Mucosa of descending colon (tissue), 3 donors: ENCODE measurements around the gene PSMB3. TPM values are rescaled to one million over a fixed set of nuclear protein-coding genes. Genes with fewer than 3 reads are reported as not detected.

ENCODE experiments used
- ATAC-seq: fragments of 200-7000 bp; cut with Tn5 transposase; one replicate; pipeline ENCODE4 v1.9.1; 2020; ENCODE audit warnings: mild to moderate bottlenecking, moderate library complexity
- DNase-seq, 3 donors: peaks; one replicate each; pipeline ENCODE4 v3.0.0-alpha.2; 2020
- H3K36me3 ChIP-seq: fragments of 200-600 bp; one replicate; pipeline ENCODE4 v1.8.0; 2021; ENCODE audit warnings: low read depth, mild to moderate bottlenecking
- H3K4me1 ChIP-seq: fragments of 200-600 bp; one replicate; pipeline ENCODE4 v1.8.0; 2021; ENCODE audit warnings: low read depth, mild to moderate bottlenecking
- H3K4me3 ChIP-seq: fragments of 200-600 bp; one replicate; pipeline ENCODE4 v1.8.0; 2021; ENCODE audit warnings: mild to moderate bottlenecking
- H3K9me3 ChIP-seq: fragments of 200-600 bp; one replicate; pipeline ENCODE4 v1.8.0; 2021; ENCODE audit warnings: mild to moderate bottlenecking
- CTCF ChIP-seq: fragments of 200-600 bp; IDR thresholded peaks from one replicate; pipeline ENCODE4 v1.8.0; 2022; ENCODE audit warnings: antibody characterized with exemption, mild to moderate bottlenecking
- intact Hi-C, 2 donors: fragments of 100-400 bp; cut with DNase I in 1 of 2; cut with micrococcal nuclease in 1 of 2; formaldehyde crosslinking; loops; one replicate each; pipeline versions ENCODE4 v1.11.0 to v1.11.1; 2022; cut with DNase I, micrococcal nuclease
- total RNA-seq, 3 donors: library from RNA; stranded (reverse); fragmentation: NEBNext Ultra II Directional in 2 of 3; extraction: Animal tissue kit (Norgen Biotek cat#: 25700) in 2 of 3; gene quantifications; one replicate each; pipeline versions ENCODE4 v1.2.1 to v1.2.4, GENCODE V29; 2021 to 2023
- donor health status: DM: no; HTN: no; CAD: no; lungs with moderate emphysema.
- donor health status: DM: no; HTN: no; CAD: no.
- donor health status: DM: no; HTN: yes; CAD: no.

Gene PSMB3
- total RNA-seq, 3 donors from 2014 or later: 129 to 197 (median 145) TPM

GRCh38 chr17:38713456-38714075 lies 39.0 kb upstream of the PSMB3 start:
- TF ChIP-seq CTCF: no peak
- Histone ChIP-seq H3K4me1 (no peaks in the 10 kb centered on the region), H3K9me3 (no peaks in the 10 kb centered on the region), H3K4me3 (no peak overlapping the region), H3K36me3 (no peaks in the 10 kb centered on the region)
- intact Hi-C loops: no loop called here
- no peak for DNase-seq
- ATAC-seq: no peak

- Histone ChIP-seq H3K4me1 (no peaks in the 10 kb centered on the region), H3K36me3 (no peaks in the 10 kb centered on the region), H3K9me3 (no peaks in the 10 kb centered on the region), H3K4me3 (no peak overlapping the region)
- TF ChIP-seq CTCF: no peak
- DNase-seq: no peak
- intact Hi-C loops: no loop called here
- no peak for ATAC-seq
Measured at GRCh38 chr17:38715216-38715943, 37.2 kb upstream of the PSMB3 start.

GRCh38 chr17:38716368-38717005 lies 36.1 kb upstream of the PSMB3 start:
- intact Hi-C loops: no loop called here
- H3K4me3 ChIP-seq: no peak overlapping the region
- ATAC-seq: no peak
- no peaks in the 10 kb centered on the region for H3K9me3 ChIP-seq
- no peaks in the 10 kb centered on the region for H3K4me1 ChIP-seq
- no peak for DNase-seq
- H3K36me3 ChIP-seq: no peaks in the 10 kb centered on the region
- TF ChIP-seq CTCF: no peak

DNA sequence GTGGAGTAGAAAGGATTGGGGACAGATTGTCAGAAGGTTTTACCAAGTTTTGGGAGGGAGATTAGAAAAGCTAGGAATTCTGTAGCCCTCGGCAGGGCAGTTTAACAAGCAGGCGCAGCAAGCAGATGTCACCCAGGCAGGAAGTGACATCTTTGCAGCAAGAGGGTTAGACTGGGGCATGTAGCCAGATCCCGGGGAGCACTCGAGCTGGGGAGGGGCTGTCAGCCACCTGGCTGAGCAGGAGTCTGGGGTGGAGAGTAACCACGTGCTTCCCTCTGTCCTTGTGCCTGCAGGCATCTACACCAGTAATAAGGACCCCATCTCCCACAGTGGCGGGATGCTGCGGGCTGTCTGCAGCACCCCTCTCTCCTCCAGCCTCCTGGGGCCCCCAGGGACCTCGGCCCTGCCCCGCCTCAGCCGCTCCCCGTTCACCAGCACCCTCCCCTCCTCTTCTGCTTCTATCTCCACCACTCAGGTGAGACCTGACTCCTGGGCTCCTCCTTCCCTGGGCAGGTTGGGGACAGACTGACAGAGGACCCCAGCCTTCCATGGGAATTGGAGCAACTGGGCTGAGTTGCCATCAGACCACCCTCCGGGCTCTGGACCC lies 35.3 kb upstream of the PSMB3 start:
- TF ChIP-seq CTCF: no peak
- Histone ChIP-seq H3K4me3 (no peak overlapping the region), H3K4me1 (no peaks in the 10 kb centered on the region), H3K36me3 (no peaks in the 10 kb centered on the region), H3K9me3 (no peaks in the 10 kb centered on the region)
- ATAC-seq (no peak), DNase-seq (no peak)
- intact Hi-C loops: no loop called here

- Histone ChIP-seq H3K4me3 (no peak overlapping the region), H3K36me3 (no peaks in the 10 kb centered on the region), H3K4me1 (peaks cover 3% of the 10 kb centered on the region), H3K9me3 (no peaks in the 10 kb centered on the region)
- TF ChIP-seq CTCF: no peak
- DNase-seq (no peak), ATAC-seq (no peak)
- intact Hi-C loops: no loop called here
Measured at GRCh38 chr17:38719289-38719942, 33.1 kb upstream of the PSMB3 start.
